ENCODE results near the gene PDCL3.

Gene PDCL3

DNA sequence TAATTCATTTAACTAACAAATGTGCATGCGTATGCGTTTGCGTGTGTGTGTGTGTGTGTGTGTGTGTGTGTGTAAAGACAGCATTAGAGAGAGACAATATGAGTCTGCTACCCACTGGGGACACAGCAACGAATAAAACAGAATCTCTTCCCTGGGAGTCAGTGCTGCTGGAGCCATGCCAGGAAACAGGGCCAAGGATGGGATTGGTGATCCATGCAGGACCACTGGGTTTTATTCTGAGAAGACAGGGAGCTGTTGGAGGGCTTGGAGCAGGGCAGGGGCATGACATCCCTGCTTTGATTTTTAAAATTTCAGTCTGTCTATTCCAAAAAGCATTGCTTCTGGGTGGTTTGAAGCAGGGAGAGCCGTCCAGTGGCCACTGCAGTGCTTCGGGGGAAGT is 62.9 kb downstream of the PDCL3 start:
- in situ Hi-C loops (cut with HindIII; ENCODE audit: low sequenced_read_pairs): no loop called here
- H3K4me3 ChIP-seq (ENCODE audit: low read depth, low read length): no peak overlapping the region
- no peak for DNase-seq (ENCODE audit: low read depth, low spot score)
- no peak for TF ChIP-seq CTCF (IDR thresholded peaks at IDR 0.05; ENCODE audit: low read depth, low read length)
